Upper lobe of right lung (tissue), 1 donor: ENCODE measurements around the gene KRTAP12-1. TPM values are rescaled to one million over a fixed set of nuclear protein-coding genes. Genes with fewer than 3 reads are reported as not detected.

Experiments used
- ATAC-seq: fragments of 200-7000 bp; cut with Tn5 transposase; one replicate; pipeline ENCODE4 v1.9.1; 2020; ENCODE audit warnings: mild to moderate bottlenecking, moderate library complexity
- DNase-seq: peaks from one replicate; pipeline ENCODE4 v3.0.0-alpha.2; 2020
- H3K27ac ChIP-seq: fragments of 200-600 bp; one replicate; pipeline ENCODE4 v1.8.0; 2022
- H3K27me3 ChIP-seq: fragments of 200-600 bp; one replicate; pipeline ENCODE4 v1.8.0; 2022; ENCODE audit warnings: mild to moderate bottlenecking
- H3K36me3 ChIP-seq: fragments of 200-600 bp; one replicate; pipeline ENCODE4 v1.8.0; 2022
- H3K4me1 ChIP-seq: fragments of 200-600 bp; one replicate; pipeline ENCODE4 v1.8.0; 2022
- H3K4me3 ChIP-seq: fragments of 200-600 bp; one replicate; pipeline ENCODE4 v1.8.0; 2022; ENCODE audit warnings: mild to moderate bottlenecking
- H3K9me3 ChIP-seq: fragments of 200-600 bp; one replicate; pipeline ENCODE4 v1.8.0; 2022
- CTCF ChIP-seq: fragments of 200-600 bp; IDR thresholded peaks from one replicate; pipeline ENCODE4 v1.8.0; 2022; ENCODE audit warnings: antibody characterized with exemption
- intact Hi-C: fragments of 100-400 bp; cut with DNase I; formaldehyde crosslinking; loops from one replicate; pipeline ENCODE4 v1.11.0; 2022
- total RNA-seq: library from RNA; stranded (reverse); fragmentation: NEBNext Ultra II Directional; extraction: Animal tissue kit (Norgen Biotek cat#: 25700); gene quantifications from one replicate; pipeline ENCODE4 v1.2.1, GENCODE V29; 2021
- donor health status: DM: no; HTN: yes; CAD: no; lungs with severe emphysema.

The KRTAP12-1 gene
- total RNA-seq, 1 donor from 2014 or later = not detected

- H3K9me3 ChIP-seq = no peaks in the 10 kb centered on the region
- H3K4me3 ChIP-seq = no peak overlapping the region
- ATAC-seq (no peak), DNase-seq (no peak)
- no peak overlapping the region for H3K27ac ChIP-seq
- TF ChIP-seq CTCF = no peak
- intact Hi-C loops = no loop called here
- no peaks in the 10 kb centered on the region for H3K36me3 ChIP-seq
- H3K27me3 ChIP-seq = peaks cover 53% of the 10 kb centered on the region
- no peaks in the 10 kb centered on the region for H3K4me1 ChIP-seq
These were observed 45.8 kb upstream of the KRTAP12-1 start for GRCh38 chr21:44727757-44728156.

DNA sequence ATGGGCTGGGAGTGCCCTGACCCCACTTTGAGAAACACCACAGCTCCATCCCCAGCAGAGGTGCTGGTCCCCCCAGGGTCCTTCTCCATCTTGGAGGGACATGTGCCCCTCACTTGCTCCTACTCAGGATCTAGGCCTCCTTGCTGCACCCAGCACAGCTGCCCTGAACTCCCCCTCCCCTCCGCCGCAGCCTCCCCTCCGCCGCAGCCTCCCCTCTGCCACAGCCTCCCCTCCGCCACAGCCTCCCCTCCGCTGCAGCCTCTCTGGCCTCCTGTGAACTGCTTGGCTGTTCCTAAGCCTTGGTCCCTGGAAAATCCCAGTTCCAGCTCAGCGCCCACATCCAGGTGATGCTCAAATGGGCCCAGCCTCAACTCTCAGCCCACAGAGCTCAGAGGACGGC, 45.4 kb upstream of the KRTAP12-1 start:
- Histone ChIP-seq H3K4me3 (no peak overlapping the region), H3K4me1 (no peaks in the 10 kb centered on the region), H3K9me3 (no peaks in the 10 kb centered on the region), H3K27ac (no peak overlapping the region), H3K27me3 (peaks cover 57% of the 10 kb centered on the region), H3K36me3 (no peaks in the 10 kb centered on the region)
- TF ChIP-seq CTCF = no peak
- ATAC-seq (no peak), DNase-seq (peak; percentile 57)
- intact Hi-C loops = no loop called here

GRCh38 chr21:44726826-44727225, 44.9 kb upstream of the KRTAP12-1 start:
- H3K4me3 ChIP-seq = no peak overlapping the region
- H3K36me3 ChIP-seq = no peaks in the 10 kb centered on the region
- DNase-seq (no peak), ATAC-seq (no peak)
- H3K9me3 ChIP-seq = no peaks in the 10 kb centered on the region
- intact Hi-C loops = no loop called here
- no peaks in the 10 kb centered on the region for H3K4me1 ChIP-seq
- peaks cover 60% of the 10 kb centered on the region for H3K27me3 ChIP-seq
- no peak for TF ChIP-seq CTCF
- no peak overlapping the region for H3K27ac ChIP-seq

GRCh38 chr21:44724926-44725325, 43.0 kb upstream of the KRTAP12-1 start:
- H3K9me3 ChIP-seq = no peaks in the 10 kb centered on the region
- ATAC-seq (no peak), DNase-seq (no peak)
- intact Hi-C loops = no loop called here
- H3K4me1 ChIP-seq = no peaks in the 10 kb centered on the region
- no peak for TF ChIP-seq CTCF
- H3K27me3 ChIP-seq = peaks cover 68% of the 10 kb centered on the region
- H3K36me3 ChIP-seq = no peaks in the 10 kb centered on the region
- H3K27ac ChIP-seq = no peak overlapping the region
- no peak overlapping the region for H3K4me3 ChIP-seq

DNA sequence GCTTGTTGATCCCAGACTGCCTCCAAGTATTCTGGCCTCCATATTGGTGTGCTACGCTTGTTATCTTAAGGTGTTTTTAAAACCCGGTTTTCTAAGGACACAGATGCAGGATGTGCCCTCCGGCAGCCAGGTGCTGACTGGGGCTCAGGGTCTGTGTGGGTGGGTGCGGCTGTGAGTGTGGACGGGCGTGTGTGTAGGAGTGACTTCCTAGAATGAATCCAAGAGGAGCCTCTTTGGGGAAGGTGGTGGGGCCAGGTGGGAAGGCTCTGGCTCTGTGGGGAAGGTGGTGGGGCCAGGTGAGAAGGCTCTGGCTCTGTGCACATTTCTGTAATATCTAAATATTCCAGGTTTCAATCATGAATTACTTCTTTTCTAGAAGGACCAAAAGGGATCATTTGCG, 42.2 kb upstream of the KRTAP12-1 start:
- peaks cover 68% of the 10 kb centered on the region for H3K27me3 ChIP-seq
- H3K4me1 ChIP-seq = no peaks in the 10 kb centered on the region
- TF ChIP-seq CTCF = no peak
- intact Hi-C loops = no loop called here
- H3K27ac ChIP-seq = no peak overlapping the region
- H3K4me3 ChIP-seq = no peak overlapping the region
- no peaks in the 10 kb centered on the region for H3K9me3 ChIP-seq
- no peaks in the 10 kb centered on the region for H3K36me3 ChIP-seq
- no peak for ATAC-seq
- no peak for DNase-seq
